GM12878 (cell line): ENCODE data around the gene P2RY10. TPM values are rescaled to one million over a fixed set of nuclear protein-coding genes. Genes with fewer than 3 reads are reported as not detected.

Experiments
- BCLAF1 ChIP-seq: fragments of 450-650 bp; IDR thresholded peaks from 2 replicates; pipeline ENCODE4 v1.6.1; 2017; ENCODE audit warnings: antibody characterized with exemption, mild to moderate bottlenecking, moderate library complexity
- CBFB ChIP-seq: IDR thresholded peaks from 2 replicates; pipeline ENCODE4 v1.6.1; 2016; ENCODE audit warnings: antibody characterized with exemption, low read depth
- CBX3 ChIP-seq: fragments of 200-600 bp; sonication (generic); IDR thresholded peaks from 2 replicates; pipeline ENCODE4 v1.6.1; 2016; ENCODE audit warnings: low read depth, borderline replicate concordance
- CEBPZ ChIP-seq: fragments of 150-350 bp; IDR thresholded peaks from 2 replicates; pipeline ENCODE4 v1.6.1; 2016; ENCODE audit warnings: low read depth, low read length
- CTCF ChIP-seq, 3 experiments: IDR thresholded peaks in 2 of 3; conservative IDR thresholded peaks in 1 of 3; 2 replicates each; pipeline ENCODE4 v1.5.1; 2011; ENCODE audit warnings: low read depth in 3 of 3, low read length in 3 of 3, mild to moderate bottlenecking in 3 of 3, control low read depth in 2 of 3, moderate library complexity in 2 of 3, inconsistent platforms in 1 of 3, mixed read lengths in 1 of 3; ENCODE audit not compliant: control insufficient read depth in 2 of 3, insufficient read depth in 1 of 3; ENCODE audit errors: extremely low read depth in 1 of 3
- EGR1 ChIP-seq, 2 experiments: IDR thresholded peaks; 1 replicate in 1 of 2; 2 replicates in 1 of 2; pipeline ENCODE4 v1.6.1; 2011 to 2012; ENCODE audit warnings: low read depth in 2 of 2, low read length in 2 of 2, borderline replicate concordance in 1 of 2, mild to moderate bottlenecking in 1 of 2, moderate library complexity in 1 of 2
- FOXK2 ChIP-seq: fragments of 450-650 bp; IDR thresholded peaks from 2 replicates; pipeline ENCODE4 v1.6.1; 2017; ENCODE audit warnings: mild to moderate bottlenecking, moderate library complexity
- IKZF2 ChIP-seq, 2 experiments: fragments of 450-650 bp; IDR thresholded peaks; 2 replicates each; pipeline ENCODE4 v1.6.1; 2017; ENCODE audit warnings: mild to moderate bottlenecking in 2 of 2, moderate library complexity in 2 of 2
- JUNB ChIP-seq: IDR thresholded peaks from 2 replicates; pipeline ENCODE4 v1.6.1; 2016; ENCODE audit warnings: antibody characterized with exemption, mild to moderate bottlenecking
- JUND ChIP-seq: IDR thresholded peaks from 2 replicates; pipeline ENCODE4 v1.6.1; 2012; ENCODE audit warnings: low read depth, mild to moderate bottlenecking, low read length, improper control_type of control experiment, moderate library complexity
- MEF2B ChIP-seq: fragments of 450-650 bp; IDR thresholded peaks from 2 replicates; pipeline ENCODE4 v1.6.1; 2018; ENCODE audit warnings: mild to moderate bottlenecking, moderate library complexity; ENCODE audit not compliant: partially characterized antibody, poor library complexity, severe bottlenecking
- RAD51 ChIP-seq: fragments of 450-650 bp; IDR thresholded peaks from 2 replicates; pipeline ENCODE4 v1.6.1; 2016; ENCODE audit warnings: moderate library complexity, mild to moderate bottlenecking, inconsistent platforms
- RELA ChIP-seq: fragments of 450-650 bp; IDR thresholded peaks from 2 replicates; pipeline ENCODE4 v1.8.0; 2014; ENCODE audit warnings: borderline replicate concordance; ENCODE audit not compliant: partially characterized antibody
- SIX5 ChIP-seq: IDR thresholded peaks from 2 replicates; pipeline ENCODE4 v1.6.1; 2011; ENCODE audit warnings: mild to moderate bottlenecking, low read depth, low read length, moderate library complexity; ENCODE audit not compliant: severe bottlenecking
- SMARCA5 ChIP-seq: fragments of 450-650 bp; IDR thresholded peaks from 2 replicates; pipeline ENCODE4 v1.6.1; 2017; ENCODE audit warnings: mild to moderate bottlenecking
- polyA plus RNA-seq, 11 experiments: library from polyadenylated mRNA; depleted of rRNA in 4 of 11; unstranded in 6 of 11; stranded (reverse) in 5 of 11; fragments of >200 nt; fragmentation: Nextera tagmentation in 4 of 11; fragmentation: Illumina TruSeq in 1 of 11; extraction: Ambion mirVana in 4 of 11; extraction: Trizol in 1 of 11; gene quantifications; 1 replicate in 1 of 11; 2 replicates in 10 of 11; pipeline versions ENCODE4 v1.2.1 to v1.2.3, GENCODE V29; 2011 to 2016; ENCODE audit warnings: inconsistent platforms in 2 of 11, missing spikeins in 2 of 11, low read depth in 1 of 11
- total RNA-seq, 4 experiments: library from RNA; depleted of rRNA in 3 of 4; stranded (reverse); fragments of >200 nt in 3 of 4; fragmentation: Illumina TruSeq in 1 of 4; extraction: Trizol in 1 of 4; gene quantifications; 2 replicates each; pipeline versions ENCODE4 v1.2.1 to v1.2.3, GENCODE V29; 2013 to 2021
- TF ChIP-seq, protein P1 (sequence below): IDR thresholded peaks from 2 replicates; pipeline ENCODE4 v1.6.1; 2011; ENCODE audit warnings: borderline replicate concordance, low read depth, mild to moderate bottlenecking, moderate library complexity, mixed read lengths, low read length; ENCODE audit not compliant: insufficient read depth; ENCODE audit errors: extremely low read length
- TF ChIP-seq, protein P2 (sequence below): fragments of 450-650 bp; conservative IDR thresholded peaks from 2 replicates; pipeline ENCODE4 v1.6.1; 2017; ENCODE audit warnings: mild to moderate bottlenecking, moderate library complexity

Gene P2RY10
- total and polyA plus RNA-seq, 10 of the 15 experiments (the other 5 are each of a cell fraction or from before 2014, with no cell fraction given) = 43.8 to 288 (median 72.1) TPM

- TF ChIP-seq EGR1 (IDR thresholded peaks at IDR 0.05; ENCODE audit: borderline replicate concordance in 1 of 2, low read depth in 2 of 2, low read length in 2 of 2) (no peak), CTCF (IDR thresholded peaks at IDR 0.05 in 2 of 3, conservative IDR thresholded peaks at IDR 0.05 in 1 of 3; ENCODE audit: control insufficient read depth in 2 of 3, extremely low read depth in 1 of 3, insufficient read depth in 1 of 3, low read depth in 3 of 3, low read length in 3 of 3) (no peak), CBFB (peak; percentile 42; the same call in 1 of the 2 replicates), JUNB (peak; percentile 72; the same call in 1 of the 2 replicates), MEF2B (peak; percentile 49), FOXK2 (no peak), CBX3 (no peak), RAD51 (peak; percentile 36; the same call in 1 of the 2 replicates), CEBPZ (no peak), RELA (peak; percentile 95), BCLAF1 (no peak), SMARCA5 (0 out of 2 replicates have a peak, but pooled peaks have one; percentile 20), JUND (peak; percentile 32; the same call in 1 of the 2 replicates), IKZF2 (IDR thresholded peaks at IDR 0.05) (peak; percentile 75 to 80), SIX5 (no peak)
- TF ChIP-seq, protein P1, sequence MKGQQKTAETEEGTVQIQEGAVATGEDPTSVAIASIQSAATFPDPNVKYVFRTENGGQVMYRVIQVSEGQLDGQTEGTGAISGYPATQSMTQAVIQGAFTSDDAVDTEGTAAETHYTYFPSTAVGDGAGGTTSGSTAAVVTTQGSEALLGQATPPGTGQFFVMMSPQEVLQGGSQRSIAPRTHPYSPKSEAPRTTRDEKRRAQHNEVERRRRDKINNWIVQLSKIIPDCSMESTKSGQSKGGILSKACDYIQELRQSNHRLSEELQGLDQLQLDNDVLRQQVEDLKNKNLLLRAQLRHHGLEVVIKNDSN = no peak
- TF ChIP-seq, protein P2, sequence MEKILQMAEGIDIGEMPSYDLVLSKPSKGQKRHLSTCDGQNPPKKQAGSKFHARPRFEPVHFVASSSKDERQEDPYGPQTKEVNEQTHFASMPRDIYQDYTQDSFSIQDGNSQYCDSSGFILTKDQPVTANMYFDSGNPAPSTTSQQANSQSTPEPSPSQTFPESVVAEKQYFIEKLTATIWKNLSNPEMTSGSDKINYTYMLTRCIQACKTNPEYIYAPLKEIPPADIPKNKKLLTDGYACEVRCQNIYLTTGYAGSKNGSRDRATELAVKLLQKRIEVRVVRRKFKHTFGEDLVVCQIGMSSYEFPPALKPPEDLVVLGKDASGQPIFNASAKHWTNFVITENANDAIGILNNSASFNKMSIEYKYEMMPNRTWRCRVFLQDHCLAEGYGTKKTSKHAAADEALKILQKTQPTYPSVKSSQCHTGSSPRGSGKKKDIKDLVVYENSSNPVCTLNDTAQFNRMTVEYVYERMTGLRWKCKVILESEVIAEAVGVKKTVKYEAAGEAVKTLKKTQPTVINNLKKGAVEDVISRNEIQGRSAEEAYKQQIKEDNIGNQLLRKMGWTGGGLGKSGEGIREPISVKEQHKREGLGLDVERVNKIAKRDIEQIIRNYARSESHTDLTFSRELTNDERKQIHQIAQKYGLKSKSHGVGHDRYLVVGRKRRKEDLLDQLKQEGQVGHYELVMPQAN = no peak
Observed at GRCh38 chrX:78923198-78924015, 21.8 kb upstream of the P2RY10 start (continued).
